Pancreas (tissue), 10 donors: ENCODE measurements around the gene CEP152. TPM values are rescaled to one million over a fixed set of nuclear protein-coding genes. Genes with fewer than 3 reads are reported as not detected.

Source experiments
- ATAC-seq, 4 donors: fragments of 200-7000 bp; cut with Tn5 transposase; one replicate each; pipeline versions ENCODE4 v1.8.0 to v1.9.1; 2020; ENCODE audit warnings: mild to moderate bottlenecking in 4 of 4, moderate library complexity in 4 of 4
- DNase-seq, 6 donors: peaks; one replicate each; pipeline ENCODE4 v3.0.0-alpha.2; 2020
- FAIRE-seq: peaks from 2 replicates; lab custom pipeline; 2012; peaks lifted over from hg19 to GRCh38; lab: Jason Lieb, UNC
- H3K27ac ChIP-seq, 4 donors: fragments of 200-600 bp; sonication (generic); 1 replicate in 3 of 4; 2 replicates in 1 of 4; pipeline versions ENCODE4 v1.5.0 to v1.8.0; 2020
- H3K27me3 ChIP-seq, 4 donors: fragments of 200-600 bp; one replicate each; pipeline ENCODE4 v1.8.0; 2021
- H3K36me3 ChIP-seq, 3 donors: fragments of 200-600 bp; sonication (generic) in 1 of 3; one replicate each; pipeline versions ENCODE4 v1.5.0 to v1.8.0; 2020 to 2021
- H3K4me1 ChIP-seq, 3 donors: fragments of 200-600 bp; one replicate each; pipeline ENCODE4 v1.8.0; 2021
- H3K4me3 ChIP-seq, 4 donors: fragments of 200-600 bp; sonication (generic) in 2 of 4; one replicate each; pipeline versions ENCODE4 v1.5.0 to v1.8.0; 2020 to 2021
- H3K9me3 ChIP-seq, 4 donors: fragments of 200-600 bp; one replicate each; pipeline ENCODE4 v1.8.0; 2021
- CTCF ChIP-seq, 4 donors: fragments of 200-600 bp; sonication (generic) in 3 of 4; IDR thresholded peaks; one replicate each; pipeline versions ENCODE4 v1.5.0 to v1.8.0; 2021; ENCODE audit warnings: antibody characterized with exemption in 4 of 4
- WGBS, 2 donors: extraction: QIAGEN DNeasy Blood & Tissue Kit; methylation state at CpG; one replicate each; pipeline ENCODE4 v1.1.7; 2013; 5-methylcytosine and 5-hydroxymethylcytosine counted together
- intact Hi-C, 3 donors: fragments of 100-400 bp; cut with DNase I; formaldehyde crosslinking; loops; one replicate each; pipeline versions ENCODE4 v1.11.1 to v1.14.2; 2022
- polyA plus RNA-seq, 2 donors: library from polyadenylated mRNA; stranded (reverse); fragments of 200-250 nt; gene quantifications; one replicate each; pipeline ENCODE4 v1.2.3, GENCODE V29; 2013
- total RNA-seq, 6 donors: library from RNA; stranded (reverse); fragmentation: NEBNext Ultra II Directional in 4 of 6; extraction: Animal tissue kit (Norgen Biotek cat#: 25700) in 4 of 6; gene quantifications; one replicate each; pipeline versions ENCODE4 v1.2.1 to v1.2.4, GENCODE V29; 2021 to 2023
- donor health status: healthy with polysubstance abuse.
- donor health status: DM: no; HTN: no; CAD: no; lungs with moderate emphysema.
- donor health status: DM: no; HTN: no; CAD: no.
- donor health status: control.
- donor health status: control.
- donor health status: Bipolar disorder and iron deficiency.
- donor health status: DM: yes; HTN: yes; CAD: no.
- donor health status: DM: no; HTN: no; CAD: no.
- donor health status: DM: no; HTN: no; CAD: no.
- donor health status: DM: yes; HTN: yes; CAD: no.

The CEP152 gene
- total and polyA plus RNA-seq, 8 donors = 1.3 to 8.0 (median 2.5) TPM

GRCh38 chr15:48828471-48828870 is 17.6 kb upstream of the CEP152 start:
- Histone ChIP-seq H3K4me3 (no peak overlapping the region), H3K27me3 (no peaks in the 10 kb centered on the region), H3K4me1 (no peaks in the 10 kb centered on the region), H3K27ac (no peak overlapping the region), H3K9me3 (no peaks in the 10 kb centered on the region), H3K36me3 (no peaks in the 10 kb centered on the region)
- no peak for TF ChIP-seq CTCF (IDR thresholded peaks at IDR 0.05)
- no peak for FAIRE-seq
- ATAC-seq = no peak
- WGBS, 2 donors = 62 to 67% methylated on average over 4 of the region's 4 CpGs
- no peak for DNase-seq
- intact Hi-C loops = no loop called here

- FAIRE-seq (no peak), DNase-seq (no peak), ATAC-seq (no peak)
- WGBS, 2 donors = 71 to 79% methylated on average over 1 of the region's 1 CpG
- H3K4me3 ChIP-seq = no peak overlapping the region
- no peaks in the 10 kb centered on the region for H3K27me3 ChIP-seq
- TF ChIP-seq CTCF (IDR thresholded peaks at IDR 0.05) = no peak
- H3K36me3 ChIP-seq = no peaks in the 10 kb centered on the region
- no peak overlapping the region for H3K27ac ChIP-seq
- intact Hi-C loops = no loop called here
- H3K4me1 ChIP-seq = no peaks in the 10 kb centered on the region
- no peaks in the 10 kb centered on the region for H3K9me3 ChIP-seq
Measured at GRCh38 chr15:48825075-48825474, 14.2 kb upstream of the CEP152 start.

GRCh38 chr15:48823706-48824105 is 12.8 kb upstream of the CEP152 start:
- H3K4me3 ChIP-seq = no peak overlapping the region
- no peaks in the 10 kb centered on the region for H3K36me3 ChIP-seq
- H3K27ac ChIP-seq = no peak overlapping the region
- no peaks in the 10 kb centered on the region for H3K9me3 ChIP-seq
- intact Hi-C loops = no loop called here
- no peak for FAIRE-seq
- no peaks in the 10 kb centered on the region for H3K4me1 ChIP-seq
- no peak for DNase-seq
- no peaks in the 10 kb centered on the region for H3K27me3 ChIP-seq
- WGBS, 2 donors = 30 to 38% methylated on average over 1 of the region's 1 CpG
- no peak for ATAC-seq
- no peak for TF ChIP-seq CTCF (IDR thresholded peaks at IDR 0.05)

- ATAC-seq = no peak
- intact Hi-C loops = no loop called here
Measured at GRCh38 chr15:48823237-48823636, 12.4 kb upstream of the CEP152 start.

More at GRCh38 chr15:48823237-48823636, 12.4 kb upstream of the CEP152 start:
- 2 to 12% methylated on average over 1 of the region's 1 CpG for WGBS, 2 donors
- H3K27ac ChIP-seq = no peak overlapping the region
- no peaks in the 10 kb centered on the region for H3K36me3 ChIP-seq
- H3K4me1 ChIP-seq = no peaks in the 10 kb centered on the region
- H3K27me3 ChIP-seq = no peaks in the 10 kb centered on the region
- DNase-seq = no peak
- FAIRE-seq = no peak
- H3K9me3 ChIP-seq = no peaks in the 10 kb centered on the region
- no peak for TF ChIP-seq CTCF (IDR thresholded peaks at IDR 0.05)
- no peak overlapping the region for H3K4me3 ChIP-seq
